OCI-LY7 (cell line): Measurements from ENCODE around the gene PC.

ENCODE experiments used
- EZH2phosphoT487 ChIP-seq: fragments of 200-600 bp; sonication (generic); IDR thresholded peaks from 2 replicates; pipeline ENCODE4 v1.6.1; 2018; ENCODE audit warnings: low read depth, borderline replicate concordance, mild to moderate bottlenecking, mixed run types, antibody characterized with exemption, low read length, moderate library complexity, mixed read lengths
- TF ChIP-seq, protein P1 (sequence below): fragments of 200-600 bp; sonication (generic); conservative IDR thresholded peaks from 2 replicates; pipeline ENCODE4 v1.5.1; 2014; ENCODE audit warnings: mild to moderate bottlenecking, antibody characterized with exemption, low read length, moderate library complexity, mixed read lengths

- no peak for TF ChIP-seq EZH2phosphoT487
- TF ChIP-seq, protein P1, sequence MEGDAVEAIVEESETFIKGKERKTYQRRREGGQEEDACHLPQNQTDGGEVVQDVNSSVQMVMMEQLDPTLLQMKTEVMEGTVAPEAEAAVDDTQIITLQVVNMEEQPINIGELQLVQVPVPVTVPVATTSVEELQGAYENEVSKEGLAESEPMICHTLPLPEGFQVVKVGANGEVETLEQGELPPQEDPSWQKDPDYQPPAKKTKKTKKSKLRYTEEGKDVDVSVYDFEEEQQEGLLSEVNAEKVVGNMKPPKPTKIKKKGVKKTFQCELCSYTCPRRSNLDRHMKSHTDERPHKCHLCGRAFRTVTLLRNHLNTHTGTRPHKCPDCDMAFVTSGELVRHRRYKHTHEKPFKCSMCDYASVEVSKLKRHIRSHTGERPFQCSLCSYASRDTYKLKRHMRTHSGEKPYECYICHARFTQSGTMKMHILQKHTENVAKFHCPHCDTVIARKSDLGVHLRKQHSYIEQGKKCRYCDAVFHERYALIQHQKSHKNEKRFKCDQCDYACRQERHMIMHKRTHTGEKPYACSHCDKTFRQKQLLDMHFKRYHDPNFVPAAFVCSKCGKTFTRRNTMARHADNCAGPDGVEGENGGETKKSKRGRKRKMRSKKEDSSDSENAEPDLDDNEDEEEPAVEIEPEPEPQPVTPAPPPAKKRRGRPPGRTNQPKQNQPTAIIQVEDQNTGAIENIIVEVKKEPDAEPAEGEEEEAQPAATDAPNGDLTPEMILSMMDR = no peak
Observed at GRCh38 chr11:66818231-66818955, 139.8 kb downstream of the PC start.
